Inflammatory macrophage treated with lipopolysaccharide for 1 hour (primary cell): Measurements from ENCODE around the gene IQSEC1.

ENCODE experiments used
- DNase-seq, 2 donors: peaks; one replicate each; pipeline ENCODE4 v3.0.0-alpha.2; 2020 to 2022

IQSEC1 gene

DNA sequence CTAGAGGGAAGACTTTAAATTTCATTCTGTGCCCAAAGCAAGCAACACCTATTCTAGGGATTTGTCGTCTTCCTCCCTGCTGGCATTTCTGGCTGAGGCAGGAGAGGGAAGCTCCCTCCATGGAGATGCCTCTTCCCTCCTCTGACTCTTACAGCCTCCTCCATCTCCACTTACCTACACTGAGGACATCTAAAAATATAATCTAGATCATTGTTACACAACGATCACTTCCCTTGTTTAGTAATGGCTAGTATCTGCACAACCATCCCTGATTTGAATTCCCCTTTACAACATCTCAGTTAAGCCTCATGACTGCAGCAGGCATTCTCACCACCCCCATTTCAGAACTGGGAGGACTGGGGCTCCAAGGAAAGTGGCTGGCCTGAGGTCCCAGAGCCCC, 219.4 kb downstream of the IQSEC1 start:
- DNase-seq = peak; percentile 39 to 83

DNA sequence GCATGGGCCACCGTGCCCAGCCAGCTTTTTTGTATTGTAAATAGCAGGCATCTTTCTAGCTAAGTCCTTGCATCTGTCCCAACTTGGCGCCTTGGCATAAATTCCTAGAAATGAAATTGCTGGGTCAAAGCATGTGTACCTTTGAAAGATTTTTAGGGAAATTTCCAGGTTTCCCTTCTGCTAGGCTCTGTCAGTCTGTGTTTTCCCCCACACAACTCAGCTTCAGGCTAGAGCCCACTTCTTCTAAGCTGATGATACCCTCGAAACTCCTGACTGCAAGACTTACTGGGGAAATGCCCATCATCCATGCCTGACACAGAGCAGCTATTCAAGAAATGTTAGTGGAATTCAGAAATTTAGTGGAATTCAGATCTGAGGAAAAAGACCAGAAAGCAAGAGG, 221.0 kb downstream of the IQSEC1 start:
- peak; percentile 51 to 90 for DNase-seq
